ENCODE data around the gene TMEM63A.

The TMEM63A gene

DNA sequence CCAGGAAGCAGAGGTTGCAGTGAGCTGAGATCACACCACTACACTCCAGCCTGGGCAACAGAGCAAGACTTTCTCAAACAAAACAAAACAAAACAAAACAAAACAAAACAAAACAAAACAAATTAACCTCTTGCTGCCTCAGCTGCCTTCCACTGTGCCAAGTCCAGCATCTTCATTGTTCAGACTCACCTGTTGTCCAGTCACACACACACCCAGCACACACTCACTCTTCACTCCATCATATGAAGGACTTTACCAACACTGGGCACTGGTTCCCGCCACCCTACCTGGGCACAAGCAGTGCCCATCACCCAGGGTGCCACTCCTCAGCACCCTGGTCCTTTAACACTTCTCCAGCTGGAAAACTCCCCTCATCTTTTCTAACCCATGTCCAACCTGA, 27.3 kb upstream of the TMEM63A start:
- H3K4me3 ChIP-seq (ENCODE audit: low read depth, low read length): no peak overlapping the region

DNA sequence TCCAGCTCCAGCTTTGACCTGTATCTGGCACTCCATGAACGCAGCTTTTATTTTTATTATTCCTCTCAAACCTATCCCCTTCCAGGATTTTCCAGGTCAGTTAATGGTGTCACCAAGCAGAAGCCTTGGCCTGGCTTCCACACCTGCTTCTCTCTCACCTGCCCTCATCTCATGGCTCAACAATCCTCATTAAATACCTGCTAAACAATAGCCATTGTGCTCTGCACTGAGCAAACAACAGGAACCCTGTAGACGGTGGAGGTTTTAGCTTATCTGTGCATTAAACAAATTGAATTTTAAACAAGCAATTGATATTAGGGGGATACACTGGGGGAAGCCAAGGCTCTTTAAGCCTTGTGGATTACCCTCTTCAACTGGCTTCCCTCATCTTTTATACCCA, 26.6 kb upstream of the TMEM63A start:
- no peak overlapping the region for H3K4me3 ChIP-seq (ENCODE audit: low read depth, low read length)

DNA sequence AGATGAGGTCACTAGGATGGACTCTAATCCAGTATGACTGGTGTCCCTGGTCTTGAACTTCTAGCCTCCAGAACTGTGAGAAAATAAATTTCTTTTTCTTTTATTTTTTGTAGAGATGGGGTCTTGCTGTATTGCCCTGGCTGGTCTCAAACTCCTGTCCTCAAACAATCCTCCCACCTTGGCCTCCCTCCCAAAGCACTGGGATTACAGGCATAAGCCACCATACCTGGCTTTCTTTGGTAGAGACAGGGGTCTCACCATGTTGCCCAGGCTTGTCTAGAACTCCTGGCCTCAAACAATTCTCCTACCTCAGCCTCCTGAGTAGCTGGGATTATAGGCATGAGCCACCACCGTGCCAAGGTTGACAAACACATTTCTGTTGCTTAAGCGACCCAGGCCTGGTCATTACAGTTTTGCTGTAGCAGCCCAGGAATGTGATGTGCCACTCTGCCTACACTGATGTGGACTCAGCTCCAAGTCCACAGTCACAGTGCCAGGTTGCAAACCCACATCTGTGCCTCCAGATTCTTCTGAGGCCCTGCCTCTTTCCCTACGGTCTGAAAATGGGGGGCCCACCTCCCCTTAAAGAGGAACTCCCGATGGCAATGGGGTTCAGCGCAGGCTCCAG, 25.9 kb upstream of the TMEM63A start:
- H3K4me3 ChIP-seq (ENCODE audit: low read depth, low read length): no peak overlapping the region

DNA sequence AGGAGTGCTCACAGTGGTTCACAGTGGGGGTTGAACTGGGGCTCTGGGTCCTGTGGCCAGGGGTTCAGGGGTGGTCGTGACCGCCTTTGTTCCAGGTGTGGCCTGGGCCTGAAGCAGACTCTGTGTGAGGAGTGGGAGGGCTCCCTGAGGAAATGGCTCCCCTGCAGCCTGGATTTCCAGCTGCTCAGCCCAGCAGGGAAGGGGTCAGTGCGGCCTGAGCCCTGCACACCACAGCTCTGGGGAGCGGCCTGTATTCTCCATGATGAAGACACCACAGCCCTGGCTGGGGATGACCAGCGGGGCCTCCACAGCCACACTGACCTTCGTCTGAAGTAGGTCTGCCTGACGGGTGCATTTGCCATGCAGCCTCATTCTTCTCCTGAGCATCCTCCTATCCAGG, 25.2 kb upstream of the TMEM63A start:
- no peak overlapping the region for H3K4me3 ChIP-seq (ENCODE audit: low read depth, low read length)

DNA sequence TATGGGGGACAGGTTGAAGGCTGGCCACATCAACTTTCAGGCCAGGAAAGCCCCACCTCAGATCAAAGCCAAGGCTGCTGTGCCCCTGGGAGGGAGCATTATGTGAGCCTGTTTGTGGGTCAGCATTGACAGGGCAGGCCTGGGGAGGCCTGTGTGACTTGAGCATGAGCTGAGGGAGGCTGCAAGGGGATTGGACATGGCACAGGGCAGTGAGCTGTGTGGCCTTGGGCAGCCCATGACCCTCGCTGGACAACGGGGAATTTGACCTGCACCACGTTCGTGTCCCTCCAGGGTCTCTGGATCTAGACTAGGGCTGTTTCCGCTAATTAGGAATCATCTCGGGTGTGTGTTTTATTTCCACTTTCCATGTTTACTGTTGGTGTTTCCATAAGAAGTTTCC, 24.3 kb upstream of the TMEM63A start:
- no peak overlapping the region for H3K4me3 ChIP-seq (ENCODE audit: low read depth, low read length)

DNA sequence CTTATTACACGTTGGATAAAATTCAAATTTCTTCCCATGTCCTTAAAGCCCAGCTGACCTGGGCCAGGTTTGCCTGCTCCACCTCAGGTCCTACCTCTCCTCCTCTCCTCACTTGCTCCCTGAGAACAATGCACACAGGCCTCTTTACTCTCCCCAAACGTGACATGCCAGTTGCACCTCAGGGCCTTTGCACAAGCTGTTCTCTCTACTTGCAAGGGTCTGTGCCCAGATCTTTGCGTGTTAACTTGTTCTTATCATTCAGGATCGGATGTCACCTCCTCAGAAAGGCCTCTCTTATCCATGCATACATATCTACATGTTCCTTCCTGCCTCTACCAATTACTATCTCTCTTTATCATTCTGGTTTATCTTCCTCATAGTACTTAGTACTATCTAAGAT, 21.4 kb upstream of the TMEM63A start:
- no peak overlapping the region for H3K4me3 ChIP-seq (ENCODE audit: low read depth, low read length)

DNA sequence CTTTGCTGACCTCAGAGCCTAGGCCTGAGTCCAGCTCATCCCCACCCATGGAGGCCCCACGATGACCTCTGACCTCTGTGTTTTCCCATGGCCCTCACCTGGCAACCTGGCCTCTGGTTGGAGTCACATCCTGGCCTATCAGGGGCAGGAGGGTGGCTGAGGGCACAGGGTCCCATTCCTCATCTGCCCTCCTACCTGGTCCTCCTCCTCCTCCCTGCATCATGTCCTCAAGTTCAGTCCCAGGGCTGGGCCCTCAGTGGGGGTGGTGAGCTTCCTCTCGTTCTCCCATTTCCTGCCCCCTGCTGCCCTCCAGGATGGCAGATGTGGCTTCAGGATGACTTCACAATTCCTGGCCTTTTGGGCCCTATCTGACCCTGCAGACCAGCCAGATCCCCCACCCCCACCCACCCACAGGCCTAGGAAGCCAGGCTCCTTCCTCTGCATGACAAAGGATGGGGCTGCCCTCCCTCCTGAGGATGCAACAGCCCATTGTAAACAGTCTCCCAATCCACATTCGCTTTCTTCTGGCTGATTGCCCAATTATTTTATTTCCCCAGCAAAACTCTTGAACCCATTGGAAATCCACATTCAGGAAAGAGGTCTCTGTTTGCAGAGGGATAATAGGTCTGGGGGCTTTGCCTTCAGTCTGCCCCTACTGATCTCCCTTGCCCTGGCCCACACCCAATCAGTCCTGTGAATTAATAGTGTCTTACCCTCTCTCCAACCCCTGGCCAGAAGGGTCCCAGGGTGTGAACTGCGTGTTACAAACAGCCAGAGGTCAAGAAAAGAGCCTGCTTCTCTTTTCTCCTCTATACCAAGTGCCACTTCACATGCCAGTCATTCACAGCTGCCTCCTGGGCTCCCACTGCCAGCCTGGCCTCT, 17.1 kb upstream of the TMEM63A start:
- H3K4me3 ChIP-seq (ENCODE audit: low read depth, low read length): no peak overlapping the region

DNA sequence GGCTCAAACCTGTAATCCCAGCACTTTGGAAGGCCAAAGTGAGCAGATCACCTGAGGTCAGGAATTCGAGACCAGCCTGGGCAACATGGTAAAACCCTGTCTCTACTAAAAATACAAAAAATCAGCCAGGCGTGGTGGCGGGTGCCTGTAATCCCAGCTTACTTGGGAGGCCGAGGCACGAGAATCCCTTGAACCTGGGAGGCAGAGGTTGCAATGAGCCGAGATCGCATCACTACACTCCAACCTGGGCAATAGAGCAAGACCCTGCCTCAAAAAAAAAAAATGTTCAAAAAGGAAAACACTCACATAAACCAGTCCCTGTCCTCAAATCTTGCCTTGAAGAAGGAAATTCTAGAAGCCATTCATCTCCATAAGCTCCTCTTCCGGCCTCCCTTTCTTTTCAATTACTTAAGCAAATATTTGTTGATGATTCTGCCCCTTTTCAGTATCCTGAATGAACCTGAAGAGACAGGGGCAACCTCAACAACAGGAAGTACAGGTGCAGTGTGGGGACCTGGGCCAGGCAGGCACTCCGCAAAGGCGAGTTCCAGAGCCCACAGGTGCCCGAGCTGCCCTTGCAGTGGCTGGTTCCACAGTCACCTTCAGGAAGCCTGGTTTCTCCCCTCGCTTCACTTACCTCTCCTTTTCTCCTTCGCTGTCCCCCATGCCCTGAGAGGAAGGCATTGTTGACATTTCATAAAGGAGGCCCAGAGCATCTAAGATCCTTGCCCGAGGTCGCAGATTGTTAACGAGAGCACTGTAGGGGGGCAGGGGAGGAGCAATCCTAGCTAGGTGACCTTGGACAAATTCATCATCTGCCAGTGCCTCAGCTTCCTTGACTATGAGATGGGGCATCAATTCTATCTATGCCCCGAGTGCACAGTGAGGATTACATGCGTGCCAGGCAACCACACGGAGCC, 15.7 kb upstream of the TMEM63A start:
- H3K4me3 ChIP-seq (ENCODE audit: low read depth, low read length): no peak overlapping the region

DNA sequence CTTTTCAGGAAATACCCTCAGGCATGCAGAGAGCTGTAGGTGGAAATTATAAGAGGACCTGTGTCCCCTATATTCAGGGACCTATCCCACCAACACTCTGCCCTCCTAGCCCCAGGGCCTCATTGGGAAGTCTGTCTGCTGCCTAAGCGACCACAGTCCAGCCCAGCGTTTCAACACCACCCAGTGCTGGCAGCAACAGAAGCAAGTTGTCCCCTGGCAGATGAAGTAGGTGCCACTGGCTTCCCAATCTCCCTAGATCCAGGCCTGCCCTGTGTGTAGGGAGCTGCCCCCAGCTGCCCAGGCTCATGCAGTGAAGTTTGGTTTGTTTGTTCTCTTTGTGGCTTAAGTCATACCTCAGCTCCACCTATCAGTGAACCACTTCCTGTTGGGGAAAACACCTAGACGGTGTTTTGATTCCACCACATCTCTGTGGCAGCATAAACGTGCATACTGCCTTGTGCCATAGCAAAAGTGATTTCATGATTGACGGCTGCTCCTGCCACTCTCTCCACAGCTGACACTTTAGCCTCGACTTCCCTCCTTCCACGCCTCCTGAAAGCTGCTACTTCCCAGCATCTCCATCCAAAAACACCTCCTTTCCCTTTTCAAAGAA, 14.9 kb upstream of the TMEM63A start:
- no peak overlapping the region for H3K4me3 ChIP-seq (ENCODE audit: low read depth, low read length)

DNA sequence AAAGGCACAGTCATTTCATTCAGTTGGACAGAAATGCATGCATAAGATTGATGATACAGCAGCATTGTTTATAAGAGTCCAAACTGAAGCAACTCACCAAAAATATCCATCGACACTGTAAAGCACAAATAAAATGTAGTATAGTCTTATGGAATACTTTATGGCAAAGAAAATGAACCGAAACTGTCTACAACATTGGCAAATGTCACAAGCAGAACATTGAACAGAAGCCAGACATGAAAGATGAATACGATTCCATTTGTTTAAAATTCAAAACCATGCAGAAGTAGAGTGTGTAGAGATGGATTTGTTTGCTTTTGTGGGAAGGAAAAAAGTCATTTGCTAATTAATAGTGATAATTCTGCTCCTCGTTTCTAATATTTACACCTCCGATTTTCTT, 14.3 kb upstream of the TMEM63A start:
- H3K4me3 ChIP-seq (ENCODE audit: low read depth, low read length): no peak overlapping the region

DNA sequence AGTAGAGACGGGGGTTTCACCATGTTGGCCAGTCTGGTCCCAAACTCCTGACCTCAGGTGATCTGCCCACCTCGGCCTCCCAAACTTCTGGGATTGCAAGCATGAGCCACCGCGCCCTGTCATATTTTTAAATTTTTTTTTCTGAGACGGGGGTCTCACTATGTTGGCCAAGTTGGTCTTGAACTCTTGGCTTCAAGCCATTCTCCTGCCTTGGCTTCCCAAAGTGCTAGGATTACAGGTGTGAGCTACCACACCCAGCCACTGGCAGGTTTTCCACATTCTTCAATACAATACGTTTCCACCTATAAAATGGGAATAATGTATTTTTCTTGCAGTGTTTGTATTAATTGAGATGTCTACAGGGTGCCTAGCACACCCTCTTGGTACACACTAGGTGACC, 10.1 kb upstream of the TMEM63A start:
- no peak overlapping the region for H3K4me3 ChIP-seq (ENCODE audit: low read depth, low read length)

DNA sequence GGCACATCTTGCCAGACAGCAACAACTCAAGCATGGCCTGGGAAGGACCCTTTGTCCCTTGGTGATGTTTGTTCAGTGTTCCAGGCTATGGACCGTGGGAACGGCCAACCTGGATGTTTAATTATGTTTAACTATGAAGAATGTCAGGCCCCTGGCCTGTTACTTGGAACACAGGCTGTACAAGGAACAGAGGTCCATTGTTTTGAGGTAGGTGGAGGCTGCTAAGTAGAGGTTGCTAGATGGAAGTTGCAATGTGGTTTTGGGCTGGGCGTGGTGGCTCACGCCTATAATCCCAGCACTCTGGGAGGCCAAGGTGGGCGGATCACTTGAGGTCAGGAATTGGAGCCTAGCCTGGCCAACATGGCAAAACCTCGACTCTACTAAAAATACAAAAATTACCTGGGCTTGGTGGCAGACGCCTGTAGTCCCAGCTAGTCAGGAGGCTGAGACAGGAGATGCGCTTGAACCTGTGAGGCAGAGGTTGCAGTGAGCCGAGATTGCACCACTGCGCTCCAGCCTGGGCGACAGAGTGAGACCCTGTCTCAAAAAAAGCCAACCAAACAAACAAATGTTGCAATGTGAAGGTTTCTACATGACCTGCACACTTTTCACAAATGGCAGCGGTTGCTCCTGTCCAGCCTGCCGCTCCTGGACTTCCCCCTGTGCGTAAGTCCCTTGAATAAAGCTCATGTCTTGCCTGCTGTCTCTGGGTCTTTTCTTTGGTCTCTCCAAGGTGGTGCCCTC, 9.2 kb upstream of the TMEM63A start:
- no peak overlapping the region for H3K4me3 ChIP-seq (ENCODE audit: low read depth, low read length)

DNA sequence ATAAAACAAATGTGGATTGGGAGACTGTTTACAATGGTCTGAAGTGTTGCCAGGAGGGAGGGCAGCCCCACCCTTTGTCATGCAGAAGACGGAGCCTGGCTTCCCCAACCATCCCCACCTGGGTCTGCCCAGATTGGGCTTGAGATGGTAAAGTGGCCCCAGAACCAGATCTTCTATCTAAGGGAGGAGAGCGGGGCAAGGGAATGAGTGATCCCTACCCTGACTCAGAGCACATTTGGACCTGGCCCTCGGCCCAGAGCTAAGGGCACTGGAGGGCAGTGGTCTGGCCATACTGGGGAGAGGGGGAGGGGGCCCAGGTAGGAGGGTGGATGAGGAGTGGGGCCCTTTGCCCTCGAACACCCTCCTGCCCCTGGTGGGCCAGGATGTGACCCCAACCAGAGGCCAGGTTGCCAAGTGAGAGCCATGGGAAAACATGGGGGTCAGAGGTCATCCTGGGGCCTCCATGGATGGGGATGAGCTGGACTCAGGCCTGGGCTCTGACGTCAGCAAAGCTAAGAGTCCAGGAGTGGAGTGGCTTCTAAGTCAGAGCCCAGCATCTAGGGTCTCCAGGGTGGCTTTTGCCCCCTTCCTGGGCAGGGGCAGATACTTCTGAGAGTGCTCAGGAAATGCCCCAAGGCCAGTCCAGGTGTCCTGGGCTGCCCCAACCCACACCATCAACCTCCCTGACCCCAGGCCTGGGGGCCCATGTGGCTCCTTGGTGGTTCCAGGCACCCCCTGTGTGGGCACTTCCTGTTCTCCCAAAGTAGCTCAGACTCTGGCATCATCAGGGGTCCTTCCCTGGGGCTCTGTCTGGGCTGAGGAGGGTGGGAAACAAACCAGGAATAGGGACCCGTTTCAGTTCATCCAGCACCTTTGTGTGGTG, 8.4 kb upstream of the TMEM63A start:
- H3K4me3 ChIP-seq (ENCODE audit: low read depth, low read length): no peak overlapping the region

DNA sequence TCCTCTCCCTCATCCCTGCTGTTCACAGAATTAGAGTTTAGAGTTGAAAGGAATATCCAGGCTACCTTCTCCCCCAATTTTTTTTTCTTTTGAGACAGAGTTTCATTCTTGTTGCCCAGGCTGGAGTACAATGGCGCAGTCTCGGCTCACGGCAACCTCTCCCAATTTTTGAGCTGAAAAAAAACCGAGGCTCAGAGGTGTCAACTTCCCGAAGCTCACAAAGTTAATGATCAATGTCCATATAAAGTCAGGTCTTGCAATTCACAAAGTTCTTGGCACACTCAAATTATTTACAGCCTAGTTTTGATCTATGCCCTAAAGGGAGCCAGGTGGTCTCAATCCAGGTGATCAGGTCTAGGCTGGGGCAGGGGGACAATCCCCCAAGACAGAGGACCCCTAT, 7.6 kb upstream of the TMEM63A start:
- H3K4me3 ChIP-seq (ENCODE audit: low read depth, low read length): no peak overlapping the region

DNA sequence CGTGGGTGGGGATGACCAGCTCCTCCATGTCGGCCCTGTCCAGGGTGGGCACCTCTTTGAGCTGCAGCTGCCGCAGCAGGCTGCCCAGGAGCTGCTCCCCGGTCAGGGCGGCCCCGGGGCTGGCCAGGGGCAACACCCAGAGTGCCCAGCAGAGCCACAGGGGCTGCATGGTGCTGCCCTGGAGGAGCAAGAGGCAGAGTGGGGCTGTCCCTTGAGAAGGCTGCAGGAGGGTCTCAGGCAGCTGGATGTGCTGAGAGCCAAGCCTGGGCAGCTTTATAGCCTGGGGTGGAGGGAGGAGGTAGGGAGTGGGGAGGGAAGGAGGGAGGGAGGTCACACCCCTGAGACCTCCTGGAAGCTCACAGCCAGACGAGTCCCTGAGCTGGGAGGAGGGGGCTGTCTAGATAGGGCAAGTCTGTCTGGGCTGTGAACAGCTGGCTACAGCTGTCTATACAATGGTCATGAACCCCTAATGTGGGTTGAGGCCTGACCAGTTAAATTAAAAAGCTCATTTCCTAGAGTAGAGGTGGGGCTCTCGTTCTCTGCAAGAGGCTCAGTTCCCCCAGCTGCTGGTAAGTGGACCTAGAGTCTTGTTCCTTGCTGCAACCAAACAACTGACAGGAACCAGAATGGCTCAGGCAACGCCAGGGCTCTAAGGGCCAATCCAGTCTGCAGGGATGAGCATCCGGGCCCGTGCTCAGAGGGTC, 6.9 kb upstream of the TMEM63A start, which contains the start of gene LEFTY1:
Gene LEFTY1 (minus strand): TSS at position 249 of the 704 bp plus-strand sequence. CDS start 80 bp downstream, at position 169.
- H3K4me3 ChIP-seq (ENCODE audit: low read depth, low read length): peak within 1 kb of the TSS; percentile 27

DNA sequence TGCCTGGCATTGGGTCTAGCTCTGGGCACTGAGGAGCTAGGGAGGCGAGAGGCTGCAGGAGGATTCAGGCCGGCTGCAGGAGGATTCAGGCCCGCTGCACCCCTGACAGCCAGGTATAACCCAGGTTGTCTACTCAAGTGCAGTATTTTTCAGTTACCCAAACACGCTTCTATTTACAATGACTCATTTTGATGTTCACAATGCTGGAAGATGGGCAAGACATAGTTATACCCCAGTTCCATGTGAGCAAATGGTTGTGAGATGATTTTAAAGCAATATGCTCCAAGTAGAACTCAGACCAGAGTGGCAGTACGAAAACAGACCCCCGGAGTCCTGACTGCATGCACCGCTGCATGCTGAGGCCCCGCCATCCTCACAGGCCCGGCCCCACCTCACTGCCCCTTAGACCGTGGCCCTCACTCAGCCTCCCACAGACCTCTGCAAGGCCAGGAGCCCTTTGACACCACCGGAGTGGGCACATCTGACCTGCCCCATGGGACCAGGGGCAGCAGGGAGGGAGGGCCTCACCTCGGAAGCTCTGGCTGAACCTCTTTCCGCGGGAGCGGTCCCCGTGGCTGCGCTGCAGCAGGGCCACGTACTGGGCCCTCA, 6.2 kb upstream of the TMEM63A start:
- H3K4me3 ChIP-seq (ENCODE audit: low read depth, low read length): peak overlapping the region; percentile 27

DNA sequence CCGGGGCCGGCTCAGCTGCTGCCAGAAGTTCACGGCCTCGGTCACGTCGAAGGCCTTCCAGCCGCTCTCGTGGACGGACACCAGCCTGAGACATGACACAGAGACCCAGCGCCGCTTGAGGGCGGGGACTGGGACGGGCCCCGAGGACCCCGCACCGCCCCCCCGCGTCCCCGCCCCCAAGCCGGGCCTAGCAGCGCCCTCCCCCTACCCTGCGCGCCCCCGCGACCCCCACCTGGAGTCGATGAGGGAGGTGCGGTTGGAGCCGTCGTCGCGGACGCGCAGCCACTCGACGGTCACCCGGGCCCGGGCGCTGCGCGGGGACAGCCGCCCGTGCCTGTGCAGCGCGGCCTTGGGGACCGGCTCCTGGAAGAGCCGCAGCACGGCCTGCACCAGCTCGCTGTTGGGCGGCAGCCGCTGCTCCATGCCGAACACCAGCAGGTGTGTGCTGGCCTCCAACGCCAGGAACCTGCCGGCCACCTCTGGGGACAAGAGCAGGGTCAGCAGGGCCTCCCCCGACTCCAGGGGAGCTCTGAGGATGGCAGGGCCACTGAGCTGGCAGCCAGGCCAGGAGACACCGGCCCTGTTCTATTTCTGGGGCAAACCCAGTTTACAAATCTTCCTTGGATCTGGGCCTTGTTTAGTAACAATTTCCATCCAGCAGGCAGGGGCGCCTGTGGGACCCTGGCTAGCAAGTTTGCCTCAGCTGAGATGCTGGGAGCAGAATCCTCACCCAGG, 5.5 kb upstream of the TMEM63A start:
- H3K4me3 ChIP-seq (ENCODE audit: low read depth, low read length): peak overlapping the region; percentile 8

DNA sequence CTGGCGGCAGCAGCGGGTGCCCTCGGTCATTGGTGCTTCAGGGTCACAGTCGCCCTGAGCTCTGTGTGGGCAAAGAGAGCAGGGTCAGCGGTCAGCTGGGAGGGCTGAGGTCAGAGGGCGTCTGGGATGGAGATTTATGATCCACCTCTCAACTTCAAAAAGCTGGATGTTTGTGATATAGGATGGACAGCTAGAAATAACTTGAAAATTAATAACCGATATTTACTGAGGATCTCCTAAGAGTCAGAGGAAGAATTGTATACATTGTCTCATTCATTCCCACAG, 4.8 kb upstream of the TMEM63A start:
- H3K4me3 ChIP-seq (ENCODE audit: low read depth, low read length): no peak overlapping the region
